HG02852 (cell line): ENCODE measurements around the gene RUSF1.
"Not testable (repeated sequence)": the region's sequence is repeated elsewhere in the genome, so short reads cannot be mapped to it uniquely, and the experiment has no call there.

Experiments used
- ATAC-seq: cut with Tn5 transposase; IDR thresholded peaks from one replicate; pipeline ENCODE4 v1.9.1; 2021; ENCODE audit warnings: mild to moderate bottlenecking, moderate library complexity; ENCODE audit not compliant: unreplicated experiment

The RUSF1 gene

GRCh38 chr16:31488468-31489297 lies 19.5 kb downstream of the RUSF1 start:
- no peak for ATAC-seq

DNA sequence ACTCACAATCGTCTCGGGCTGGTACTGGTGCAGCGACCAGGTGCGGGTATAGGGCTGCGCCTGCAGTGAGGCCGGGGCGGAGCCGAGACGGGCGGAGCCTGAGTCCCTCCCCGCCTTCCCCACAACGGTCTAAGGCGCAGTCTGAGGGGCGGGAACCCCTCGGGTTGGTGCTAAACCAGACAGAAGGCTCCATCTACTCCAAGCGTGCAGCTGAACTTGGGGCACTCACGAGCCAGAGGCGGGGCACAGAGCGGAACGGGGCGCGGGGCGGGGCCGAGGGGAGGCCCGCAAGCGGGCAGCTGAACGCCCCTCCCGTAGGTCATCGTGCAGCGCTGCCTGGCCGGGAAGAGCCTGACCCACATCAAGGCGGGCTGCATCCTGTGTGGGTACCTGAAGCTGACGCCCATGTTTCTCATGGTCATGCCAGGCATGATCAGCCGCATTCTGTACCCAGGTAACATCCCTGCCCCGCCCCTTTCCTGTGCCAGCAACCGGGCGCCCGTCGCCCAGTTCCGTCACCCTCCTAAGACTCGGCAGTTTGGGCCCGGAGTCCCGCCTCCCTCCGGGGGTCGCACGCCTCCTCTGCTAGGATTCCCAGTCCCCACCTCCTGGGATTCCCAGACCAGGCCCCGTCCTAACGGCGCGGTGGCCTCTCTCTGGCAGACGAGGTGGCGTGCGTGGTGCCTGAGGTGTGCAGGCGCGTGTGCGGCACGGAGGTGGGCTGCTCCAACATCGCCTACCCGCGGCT lies 20.3 kb downstream of the RUSF1 start:
- peak; percentile 82 for ATAC-seq

- ATAC-seq: no peak
Observed at GRCh38 chr16:31487071-31487719, 21.0 kb downstream of the RUSF1 start.

DNA sequence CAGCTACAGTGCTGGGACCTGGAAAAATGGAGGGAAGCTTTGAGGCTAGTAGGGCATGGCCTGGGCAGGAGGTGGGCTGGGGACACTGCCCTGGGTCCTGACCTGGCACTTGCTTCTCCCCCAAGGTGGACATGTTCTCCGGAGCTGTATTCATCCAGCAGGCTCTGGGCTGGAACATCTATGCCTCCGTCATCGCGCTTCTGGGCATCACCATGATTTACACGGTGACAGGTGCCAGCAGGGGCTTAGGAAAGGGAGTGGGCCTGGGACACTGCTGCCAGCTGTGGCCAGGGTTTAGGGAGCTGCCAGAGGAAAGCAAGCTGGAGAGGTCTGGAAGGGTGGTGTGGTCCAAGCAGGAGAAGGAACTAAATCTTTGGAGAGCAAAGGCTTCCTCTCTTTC lies 22.1 kb downstream of the RUSF1 start:
- no peak for ATAC-seq

- ATAC-seq: no peak
Observed at GRCh38 chr16:31485571-31485970, 22.6 kb downstream of the RUSF1 start.

DNA sequence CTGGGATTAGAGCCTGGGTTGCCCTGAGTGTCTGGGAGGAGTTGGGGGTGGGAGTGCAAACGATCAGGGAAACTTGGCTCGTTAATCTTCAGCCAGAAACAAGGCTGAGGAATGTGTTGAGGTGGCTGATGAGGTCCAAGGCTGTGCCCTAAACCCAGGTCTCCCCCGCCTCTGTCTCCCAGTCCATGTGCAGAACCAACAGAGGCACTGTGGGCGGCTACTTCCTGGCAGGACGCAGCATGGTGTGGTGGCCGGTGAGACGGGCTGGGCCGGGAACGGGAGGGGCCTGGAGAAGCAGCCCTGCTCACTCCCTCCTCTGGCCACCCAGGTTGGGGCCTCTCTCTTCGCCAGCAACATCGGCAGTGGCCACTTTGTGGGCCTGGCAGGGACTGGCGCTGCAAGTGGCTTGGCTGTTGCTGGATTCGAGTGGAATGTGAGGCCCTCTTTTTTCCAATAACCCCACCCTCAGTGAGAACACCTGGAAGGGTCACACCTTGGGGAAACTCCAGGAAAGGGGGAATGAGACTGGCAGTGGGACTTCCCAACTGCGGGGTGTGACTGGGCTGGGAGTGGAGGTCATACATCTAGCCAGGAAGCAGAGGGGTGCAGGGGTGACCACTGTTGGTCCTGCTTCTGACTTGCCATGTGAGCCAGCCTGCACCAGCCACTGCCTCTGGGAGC lies 23.6 kb downstream of the RUSF1 start:
- no peak for ATAC-seq

GRCh38 chr16:31484048-31484447 lies 24.1 kb downstream of the RUSF1 start:
- ATAC-seq: not testable (repeated sequence)

- ATAC-seq: no peak
Observed at GRCh38 chr16:31483081-31483480, 25.1 kb downstream of the RUSF1 start, which contains the start of gene SLC5A2. Gene SLC5A2, plus strand, starts transcription at chr16:31483123. Its CDS starts 14 bp downstream, at chr16:31483137.

DNA sequence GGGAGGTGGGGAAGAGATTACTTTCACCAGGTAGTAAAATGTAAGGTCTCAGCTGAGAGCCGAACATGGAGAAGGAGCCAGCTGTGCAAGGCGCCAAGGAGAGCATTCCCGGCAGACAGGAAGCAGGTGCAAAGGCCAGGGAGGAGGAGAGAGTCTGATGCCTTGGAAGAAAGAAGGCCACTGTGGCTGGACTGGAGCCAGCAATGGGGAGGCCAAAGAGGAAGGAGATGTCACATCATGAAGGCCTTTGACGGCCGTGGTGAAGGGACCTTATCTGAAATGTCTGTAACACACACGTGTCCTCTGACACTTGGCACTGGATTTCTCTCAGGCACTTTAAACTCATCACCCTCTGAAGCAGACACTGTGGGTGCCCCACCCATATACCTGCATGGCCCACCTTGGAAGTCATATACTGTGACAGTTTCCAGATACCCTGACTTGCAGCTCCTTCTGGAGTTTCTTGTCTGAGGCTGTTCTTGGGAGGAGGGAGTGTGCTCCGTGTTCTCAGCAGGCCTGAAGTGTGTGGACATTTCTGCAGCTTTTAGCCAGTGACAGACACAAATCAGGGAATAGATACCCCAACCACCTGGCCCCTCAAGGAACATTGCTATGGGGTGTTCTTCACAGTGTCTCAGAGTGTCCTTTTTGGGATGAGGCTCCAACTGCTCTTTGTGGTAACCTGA lies 27.2 kb downstream of the RUSF1 start:
- no peak for ATAC-seq

DNA sequence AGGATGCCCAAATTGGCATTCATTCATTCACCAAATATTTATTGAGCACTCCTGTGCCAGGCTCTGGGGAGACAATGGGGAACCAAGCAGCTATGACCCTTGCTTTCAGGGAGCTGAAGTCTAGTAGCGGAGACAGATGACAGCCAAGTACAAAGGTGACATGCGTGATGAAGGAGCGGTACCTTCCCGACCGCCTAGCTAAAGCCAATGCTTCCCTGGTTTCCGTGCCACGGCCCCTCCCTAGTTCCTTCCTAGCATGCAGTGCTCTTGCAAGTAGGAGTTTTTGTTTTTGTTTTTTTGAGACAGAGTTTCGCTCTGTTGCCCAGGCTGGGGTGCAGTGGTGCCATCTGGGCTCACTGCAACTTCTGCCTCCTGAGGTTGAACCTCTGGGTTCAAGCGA lies 28.4 kb downstream of the RUSF1 start:
- ATAC-seq: no peak

DNA sequence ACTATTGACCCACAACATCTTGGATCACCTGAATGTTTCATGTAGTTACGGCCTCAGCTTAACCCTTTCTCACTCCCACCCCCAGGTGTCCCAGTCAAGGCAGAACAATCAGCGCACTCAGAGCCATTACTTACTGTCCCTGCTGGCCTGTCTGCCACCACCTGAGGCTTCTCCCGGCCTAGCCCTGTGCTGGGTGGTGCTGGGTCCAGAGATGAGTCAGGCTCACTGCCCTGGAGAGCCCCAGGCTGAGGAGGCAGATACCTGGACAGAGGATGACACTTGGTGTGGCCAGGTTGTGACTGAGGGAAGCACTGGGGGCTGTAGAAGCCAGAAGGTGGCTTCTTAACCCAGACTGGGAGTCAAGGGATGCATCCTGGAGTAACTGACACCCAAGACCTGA lies 29.2 kb downstream of the RUSF1 start:
- no peak for ATAC-seq

DNA sequence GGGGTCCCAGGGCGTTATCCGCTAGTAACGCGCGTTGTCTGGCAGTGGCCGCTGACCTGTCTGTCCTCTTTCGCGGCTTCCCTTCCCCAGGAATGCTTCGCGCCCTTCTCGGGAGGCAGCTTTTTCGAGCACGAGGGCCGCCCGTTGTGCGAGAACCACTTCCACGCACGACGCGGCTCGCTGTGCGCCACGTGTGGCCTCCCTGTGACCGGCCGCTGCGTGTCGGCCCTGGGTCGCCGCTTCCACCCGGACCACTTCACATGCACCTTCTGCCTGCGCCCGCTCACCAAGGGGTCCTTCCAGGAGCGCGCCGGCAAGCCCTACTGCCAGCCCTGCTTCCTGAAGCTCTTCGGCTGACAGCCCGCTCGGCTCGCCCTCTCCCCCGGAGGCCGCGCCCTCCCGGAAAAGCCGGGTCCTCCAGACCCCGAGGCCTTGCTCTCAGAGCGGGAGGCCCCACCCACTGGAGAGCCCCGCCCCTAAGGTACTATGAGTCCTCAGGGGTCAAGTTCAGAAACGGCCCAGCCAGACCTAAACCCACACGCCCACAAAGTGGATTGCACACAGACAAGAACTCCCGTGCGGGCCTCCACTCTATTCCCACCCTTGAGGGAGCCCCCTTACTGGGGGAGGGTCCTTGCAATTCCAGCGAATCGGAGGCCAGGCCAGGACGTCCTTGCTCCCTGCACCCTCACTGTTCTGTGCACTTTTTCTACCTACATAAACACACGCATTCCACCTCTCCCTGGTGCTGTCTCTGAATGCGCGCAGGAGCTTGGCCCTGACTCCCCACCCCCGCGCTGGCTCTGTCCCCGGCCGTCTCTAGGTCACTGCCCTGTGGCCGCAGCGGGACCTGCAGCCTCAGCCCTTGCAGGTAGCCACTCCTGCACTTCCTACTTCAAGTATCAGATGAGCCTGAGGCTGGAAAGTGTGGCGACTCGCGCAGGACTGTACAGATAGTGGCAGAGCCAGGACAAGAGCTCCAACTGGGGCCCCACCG lies 30.7 kb downstream of the RUSF1 start:
- peak; percentile 25 for ATAC-seq

- peak; percentile 39 for ATAC-seq
Observed at GRCh38 chr16:31476303-31477219, 31.6 kb downstream of the RUSF1 start.

GRCh38 chr16:31475946-31476302 lies 32.3 kb downstream of the RUSF1 start:
- ATAC-seq: no peak

DNA sequence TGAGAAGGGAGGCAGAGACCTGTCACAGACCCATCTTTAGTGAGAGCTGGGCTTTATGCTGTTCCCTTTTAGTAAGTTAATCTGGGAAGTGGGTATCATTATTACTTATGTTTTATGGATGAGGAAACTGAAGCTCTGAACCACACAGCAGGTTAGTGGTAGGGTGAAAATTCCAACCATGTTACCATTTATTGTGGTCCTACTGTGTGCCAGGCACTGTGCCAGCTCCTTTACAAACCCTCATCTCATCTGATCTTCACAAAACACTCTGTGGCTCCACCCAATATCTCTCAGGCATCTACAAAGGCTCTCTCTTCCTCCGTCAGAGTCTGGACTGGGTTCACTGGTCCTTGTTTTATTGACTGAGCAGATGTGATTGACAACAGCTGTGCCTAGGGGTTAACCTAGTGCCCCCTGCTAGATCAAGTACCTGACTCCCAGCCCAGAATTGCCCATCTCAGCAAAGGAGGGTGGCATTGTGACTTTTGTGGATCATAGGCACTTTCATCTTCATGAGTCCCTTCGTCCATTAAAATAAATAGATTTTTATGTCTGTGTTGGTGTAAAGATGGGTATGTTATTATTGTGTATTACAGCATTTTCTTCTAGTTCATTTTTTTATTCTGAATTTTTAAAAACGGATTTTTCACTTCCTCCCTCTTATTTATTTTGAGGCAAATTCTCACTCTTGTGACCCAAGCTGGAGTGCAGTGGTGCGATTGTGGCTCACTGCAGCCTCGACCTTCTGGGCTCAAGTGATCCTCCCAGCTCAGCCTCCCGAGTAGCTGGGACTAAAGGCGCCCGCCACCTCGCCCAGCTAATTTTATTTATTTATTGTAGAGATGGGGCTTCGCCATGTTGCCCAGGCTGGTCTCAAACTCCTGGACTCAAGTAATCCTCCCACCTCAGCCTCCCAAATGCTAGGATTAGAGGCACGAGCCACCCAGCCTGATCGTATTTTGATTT lies 33.1 kb downstream of the RUSF1 start:
- no peak for ATAC-seq

GRCh38 chr16:31474173-31474714 lies 33.9 kb downstream of the RUSF1 start:
- no peak for ATAC-seq
